NCI-H2029 (cell line): ENCODE results near the gene PIP5K1B.

Experiments
- DNase-seq: peaks from one replicate; lab custom pipeline; 2025; lab: John Stamatoyannopoulos, UW

Gene PIP5K1B

GRCh38 chr9:68817079-68817875 lies 112.2 kb downstream of the PIP5K1B start:
- no peak for DNase-seq

GRCh38 chr9:68819065-68819464 lies 114.0 kb downstream of the PIP5K1B start:
- no peak for DNase-seq

- DNase-seq = no peak
These were observed 116.9 kb downstream of the PIP5K1B start for GRCh38 chr9:68821911-68822310.

DNA sequence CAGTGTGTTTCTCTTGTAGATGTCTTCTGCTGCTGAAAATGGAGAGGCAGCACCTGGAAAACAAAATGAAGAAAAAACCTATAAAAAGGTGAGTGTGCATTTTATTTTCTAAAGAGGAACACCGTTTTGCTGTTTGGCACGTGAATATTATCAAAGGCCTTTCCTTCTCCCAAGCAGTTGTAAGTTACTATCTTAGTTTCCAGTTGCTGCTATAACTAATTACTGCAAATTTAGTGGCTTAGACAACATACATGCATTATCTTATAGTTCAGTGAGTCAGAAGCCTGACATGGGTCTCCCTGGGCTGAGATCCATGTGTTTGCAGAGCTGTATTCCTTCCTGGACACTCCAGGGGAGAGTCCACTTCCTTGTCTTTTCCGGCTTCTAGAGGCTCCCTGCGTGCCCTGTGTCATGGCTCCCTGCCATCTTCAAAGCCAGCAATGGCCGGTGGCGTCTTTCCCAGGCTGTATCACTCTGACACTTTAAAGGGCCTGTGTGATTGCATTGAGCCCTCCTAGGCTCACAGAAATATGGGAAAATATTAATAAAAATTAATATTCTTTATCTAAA lies 117.6 kb downstream of the PIP5K1B start:
- DNase-seq = peak; percentile 70

- DNase-seq = no peak
These were observed 120.9 kb downstream of the PIP5K1B start for GRCh38 chr9:68825762-68826472.

DNA sequence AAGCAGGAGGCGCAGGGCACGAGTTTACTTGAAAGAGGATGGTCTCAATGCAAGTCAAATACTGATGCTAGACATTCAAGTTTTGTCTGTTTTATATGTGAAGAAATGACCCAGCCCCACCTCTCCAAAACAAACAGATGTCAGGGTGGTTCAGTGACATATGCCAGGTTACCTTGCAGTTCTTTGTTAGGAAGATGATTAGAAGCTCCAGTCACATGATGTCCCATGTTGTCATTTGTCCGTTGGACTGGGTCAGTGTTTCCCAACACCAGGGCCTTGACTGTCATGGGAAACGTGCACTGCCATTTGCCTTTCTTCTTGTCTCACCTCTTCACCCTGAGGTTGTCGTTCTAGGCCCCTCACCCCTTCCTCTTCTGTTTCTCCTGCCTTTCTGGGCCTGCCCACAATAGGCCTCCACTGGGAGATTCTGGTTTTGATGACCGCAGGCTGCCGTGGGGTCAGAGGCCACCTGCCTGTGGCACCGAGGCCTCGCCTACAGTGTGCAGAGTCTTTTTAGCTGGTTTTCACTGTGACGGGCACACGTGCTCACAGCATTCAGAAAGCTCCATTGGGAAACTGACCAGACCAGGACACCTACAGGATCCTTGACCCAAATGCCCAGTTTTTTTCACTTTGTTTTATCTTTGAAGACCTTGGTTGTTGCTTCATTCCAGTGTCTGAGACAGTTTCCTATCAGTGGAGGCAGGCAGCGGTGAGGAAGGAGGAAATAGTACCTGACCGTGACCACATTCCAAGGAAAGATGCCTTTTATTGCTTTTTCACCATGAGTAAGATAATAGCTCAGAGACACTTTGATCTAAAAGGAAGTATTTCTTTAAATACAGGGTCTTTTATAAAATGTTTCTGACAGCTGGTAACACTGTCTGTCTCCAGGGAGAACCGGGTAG lies 123.1 kb downstream of the PIP5K1B start:
- no peak for DNase-seq

DNA sequence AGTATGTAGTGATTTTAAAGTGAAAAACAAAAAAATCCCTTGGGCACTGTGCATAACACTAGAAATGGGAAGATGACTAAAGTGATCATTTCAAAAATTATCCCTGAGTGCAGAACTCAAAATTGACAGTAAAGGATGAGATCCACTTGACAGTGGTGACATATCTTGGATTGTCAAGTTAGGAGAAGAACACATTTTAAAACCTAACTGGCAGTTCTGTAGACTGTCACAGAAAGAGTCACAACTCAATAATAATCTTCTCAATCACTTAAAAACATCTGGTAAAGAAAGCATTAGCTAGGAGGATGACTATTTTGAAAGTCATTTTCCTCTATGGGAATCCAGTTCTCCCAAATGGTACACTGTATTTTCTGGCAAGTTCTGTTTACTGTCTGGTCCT lies 127.1 kb downstream of the PIP5K1B start:
- no peak for DNase-seq

- no peak for DNase-seq
These were observed 128.0 kb downstream of the PIP5K1B start for GRCh38 chr9:68832861-68833518.

- DNase-seq = no peak
These were observed 130.0 kb downstream of the PIP5K1B start for GRCh38 chr9:68834931-68835520.

GRCh38 chr9:68836788-68837187 lies 131.7 kb downstream of the PIP5K1B start:
- no peak for DNase-seq

GRCh38 chr9:68838245-68838644 lies 133.2 kb downstream of the PIP5K1B start:
- DNase-seq = no peak

- DNase-seq = peak; percentile 33
These were observed 136.4 kb downstream of the PIP5K1B start for GRCh38 chr9:68841276-68842052.

DNA sequence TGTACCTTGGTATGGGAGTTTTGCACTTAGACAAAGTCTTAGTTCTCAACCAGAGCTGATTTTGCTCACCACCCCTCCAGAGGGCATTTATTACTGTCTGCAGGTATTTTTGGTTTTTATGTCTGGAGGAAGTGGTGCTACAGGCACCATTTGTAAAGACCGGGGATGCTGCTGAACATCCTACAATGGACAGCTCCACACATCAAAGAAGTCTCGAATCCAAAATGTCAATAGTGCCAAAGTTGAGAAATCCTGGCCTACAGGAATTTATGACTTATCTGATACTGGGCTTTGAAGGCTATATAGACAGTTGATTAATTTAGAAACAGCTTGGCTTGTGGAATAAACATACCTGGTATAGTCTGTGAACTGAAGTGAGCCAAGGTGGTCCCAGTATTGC lies 137.5 kb downstream of the PIP5K1B start:
- DNase-seq = no peak

DNA sequence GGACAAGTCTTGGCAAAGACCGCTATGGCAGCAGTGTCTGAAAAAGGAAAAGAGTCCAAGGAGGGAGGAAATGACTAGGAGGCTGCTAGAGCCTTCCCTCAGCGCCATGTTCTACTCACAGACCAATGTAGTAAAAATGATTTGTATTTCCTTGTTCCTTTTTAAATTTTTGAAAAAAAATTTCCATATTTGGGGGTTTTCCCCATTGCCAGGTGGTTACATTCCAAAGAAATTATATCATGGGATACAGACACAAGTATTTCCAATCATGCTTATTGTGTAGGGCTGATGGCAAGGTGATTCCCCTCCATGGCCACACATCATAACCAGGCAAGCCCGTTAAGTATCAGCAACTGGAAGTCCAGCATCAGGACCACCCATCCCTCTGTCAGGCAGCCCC lies 138.2 kb downstream of the PIP5K1B start:
- DNase-seq = no peak

- DNase-seq = no peak
These were observed 139.1 kb downstream of the PIP5K1B start for GRCh38 chr9:68844157-68844556.

DNA sequence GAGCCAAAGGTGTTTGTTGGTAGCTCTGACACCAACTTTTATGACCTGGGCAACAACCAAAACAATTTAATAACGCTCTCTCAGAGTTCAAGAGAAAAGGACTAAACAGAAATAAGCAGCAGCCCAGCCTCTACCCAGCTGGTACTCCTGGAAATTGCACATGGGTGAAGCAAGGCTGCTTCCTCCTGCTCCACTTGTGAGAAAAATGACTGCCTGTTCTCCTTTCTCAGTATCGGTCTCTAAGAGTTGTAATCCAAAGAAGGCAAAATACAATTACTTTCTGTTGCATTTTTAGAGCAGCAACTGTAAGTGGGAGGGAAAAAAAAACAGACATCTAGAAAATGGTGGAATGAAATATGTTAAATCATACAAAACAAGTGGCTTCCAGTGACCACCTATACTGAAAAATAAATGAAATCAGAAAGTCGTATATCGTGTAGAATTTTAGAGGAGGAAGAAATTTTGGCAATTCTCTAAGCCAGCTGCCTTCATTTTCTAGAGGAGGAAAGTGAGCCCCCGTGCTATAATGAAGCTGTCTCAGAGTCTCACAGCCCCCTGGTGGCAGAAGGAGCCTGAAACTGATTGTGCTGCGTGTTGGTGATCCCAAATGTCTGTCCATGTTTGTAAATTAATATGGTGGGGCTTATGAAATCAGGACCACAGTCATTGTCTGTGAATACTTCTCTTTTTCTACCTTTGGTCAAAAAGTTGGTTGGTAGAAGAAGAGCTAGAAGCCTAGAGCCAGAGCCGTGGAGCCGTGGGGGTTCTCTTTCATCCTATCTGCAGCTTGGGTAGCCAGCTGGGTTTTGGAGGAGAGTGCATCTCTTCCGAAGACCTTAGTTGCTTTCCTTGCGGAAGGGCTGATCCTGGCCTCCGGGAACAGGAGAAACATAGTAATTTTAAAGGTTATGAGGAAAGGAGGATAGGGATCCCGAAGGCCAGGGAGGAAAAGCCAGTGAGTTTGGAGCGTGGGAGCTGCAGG lies 139.9 kb downstream of the PIP5K1B start:
- no peak for DNase-seq

- DNase-seq = no peak
These were observed 142.7 kb downstream of the PIP5K1B start for GRCh38 chr9:68847765-68848164.

- no peak for DNase-seq
These were observed 146.6 kb downstream of the PIP5K1B start for GRCh38 chr9:68851657-68852056.

GRCh38 chr9:68852941-68853340 lies 147.9 kb downstream of the PIP5K1B start:
- DNase-seq = no peak
